Activated CD8-positive, alpha-beta T cell treated with anti-CD3 and anti-CD28 coated beads for 36 hours (primary cell): ENCODE results near the gene FLOT2. TPM values are rescaled to one million over a fixed set of nuclear protein-coding genes. Genes with fewer than 3 reads are reported as not detected.

Source experiments
- ATAC-seq: fragments of 200-7000 bp; cut with Tn5 transposase; one replicate; pipeline ENCODE4 v1.10.0; 2021; ENCODE audit warnings: mild to moderate bottlenecking, moderate library complexity
- CTCF ChIA-PET: fragments of 350-600 bp; sonication (Branson Sonifier 250); formaldehyde crosslinking; loops from one replicate; lab custom pipeline; 2021; ENCODE audit warnings: antibody characterized with exemption; lab: Charles Lee
- POLR2A ChIA-PET: fragments of 350-600 bp; sonication (Branson Sonifier 250); formaldehyde crosslinking; loops from one replicate; lab custom pipeline; 2021; ENCODE audit warnings: antibody characterized with exemption; lab: Charles Lee
- DNase-seq: peaks from one replicate; pipeline ENCODE4 v3.0.0-alpha.2; 2020
- H3K27ac Mint-ChIP-seq: one replicate; pipeline ENCODE4 v1.8.0; 2021; ENCODE audit warnings: mild to moderate bottlenecking, mixed read lengths
- H3K27me3 Mint-ChIP-seq: one replicate; pipeline ENCODE4 v1.8.0; 2021; ENCODE audit warnings: mixed read lengths
- H3K36me3 Mint-ChIP-seq: one replicate; pipeline ENCODE4 v1.8.0; 2021; ENCODE audit warnings: low read depth, mixed read lengths
- H3K4me1 Mint-ChIP-seq: one replicate; pipeline ENCODE4 v1.8.0; 2021; ENCODE audit warnings: low read depth, mixed read lengths
- H3K4me3 Mint-ChIP-seq: one replicate; pipeline ENCODE4 v1.8.0; 2021; ENCODE audit warnings: mild to moderate bottlenecking, moderate library complexity, mixed read lengths
- H3K9me3 Mint-ChIP-seq: one replicate; pipeline ENCODE4 v1.8.0; 2021; ENCODE audit warnings: mixed read lengths
- intact Hi-C: fragments of 100-400 bp; cut with micrococcal nuclease; formaldehyde crosslinking; loops from one replicate; pipeline ENCODE4 v1.10.0; 2022
- total RNA-seq, 2 experiments: library from RNA; stranded (reverse); gene quantifications; one replicate each; pipeline ENCODE4 v1.2.3, GENCODE V29; 2021
- TF ChIP-seq, protein P1 (sequence below): fragments of 200-600 bp; IDR thresholded peaks from one replicate; pipeline ENCODE4 v1.8.0; 2022; ENCODE audit warnings: antibody characterized with exemption, mild to moderate bottlenecking

FLOT2 gene
- total RNA-seq, 2 experiments from 2014 or later = 59.7 to 60.1 TPM

DNA sequence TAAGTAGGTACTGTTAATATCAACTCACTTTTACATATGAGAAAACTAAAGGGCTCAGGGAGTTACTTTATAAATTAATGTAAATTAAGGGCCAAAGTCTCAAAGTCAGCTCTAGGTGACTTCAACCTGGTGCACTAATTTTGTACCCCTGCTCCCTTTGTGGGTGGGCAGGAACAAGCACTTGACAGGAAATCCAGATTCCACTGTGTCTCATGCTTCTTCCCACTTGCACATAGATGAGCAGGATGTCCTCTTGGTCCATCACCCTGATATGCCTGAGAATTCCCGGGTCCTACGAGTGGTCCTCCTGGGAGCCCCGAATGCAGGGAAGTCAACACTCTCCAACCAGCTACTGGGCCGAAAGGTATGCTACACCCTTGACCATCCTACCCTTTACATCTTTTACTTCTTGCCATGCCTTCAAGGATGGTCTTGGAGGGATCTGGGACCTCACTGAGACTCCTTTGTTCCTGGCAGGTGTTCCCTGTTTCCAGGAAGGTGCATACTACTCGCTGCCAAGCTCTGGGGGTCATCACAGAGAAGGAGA lies 41.4 kb downstream of the FLOT2 start:
- no peak for DNase-seq
- ChIA-PET POLR2A (interaction anchor here (0.6 to 1.5 kb wide), 4 partner anchors 37 to 95 kb away, joined by 3 to 6 read pairs (median 3); partner anchors contain the start of gene PHF12), CTCF (interaction anchor here (0.5 to 1.0 kb wide), 3 partner anchors 9 to 35 kb away, joined by 3 read pairs; partner anchors contain the start of gene FAM222B)
- Mint-ChIP-seq H3K9me3 (no peaks in the 10 kb centered on the region), H3K4me1 (peaks cover 28% of the 10 kb centered on the region), H3K27ac (peak overlapping the region; percentile 88), H3K36me3 (peaks cover 16% of the 10 kb centered on the region), H3K27me3 (no peaks in the 10 kb centered on the region), H3K4me3 (peak overlapping the region; percentile 79)
- intact Hi-C loops = no loop called here
- TF ChIP-seq, protein P1, sequence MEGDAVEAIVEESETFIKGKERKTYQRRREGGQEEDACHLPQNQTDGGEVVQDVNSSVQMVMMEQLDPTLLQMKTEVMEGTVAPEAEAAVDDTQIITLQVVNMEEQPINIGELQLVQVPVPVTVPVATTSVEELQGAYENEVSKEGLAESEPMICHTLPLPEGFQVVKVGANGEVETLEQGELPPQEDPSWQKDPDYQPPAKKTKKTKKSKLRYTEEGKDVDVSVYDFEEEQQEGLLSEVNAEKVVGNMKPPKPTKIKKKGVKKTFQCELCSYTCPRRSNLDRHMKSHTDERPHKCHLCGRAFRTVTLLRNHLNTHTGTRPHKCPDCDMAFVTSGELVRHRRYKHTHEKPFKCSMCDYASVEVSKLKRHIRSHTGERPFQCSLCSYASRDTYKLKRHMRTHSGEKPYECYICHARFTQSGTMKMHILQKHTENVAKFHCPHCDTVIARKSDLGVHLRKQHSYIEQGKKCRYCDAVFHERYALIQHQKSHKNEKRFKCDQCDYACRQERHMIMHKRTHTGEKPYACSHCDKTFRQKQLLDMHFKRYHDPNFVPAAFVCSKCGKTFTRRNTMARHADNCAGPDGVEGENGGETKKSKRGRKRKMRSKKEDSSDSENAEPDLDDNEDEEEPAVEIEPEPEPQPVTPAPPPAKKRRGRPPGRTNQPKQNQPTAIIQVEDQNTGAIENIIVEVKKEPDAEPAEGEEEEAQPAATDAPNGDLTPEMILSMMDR = no peak
- no peak for ATAC-seq

DNA sequence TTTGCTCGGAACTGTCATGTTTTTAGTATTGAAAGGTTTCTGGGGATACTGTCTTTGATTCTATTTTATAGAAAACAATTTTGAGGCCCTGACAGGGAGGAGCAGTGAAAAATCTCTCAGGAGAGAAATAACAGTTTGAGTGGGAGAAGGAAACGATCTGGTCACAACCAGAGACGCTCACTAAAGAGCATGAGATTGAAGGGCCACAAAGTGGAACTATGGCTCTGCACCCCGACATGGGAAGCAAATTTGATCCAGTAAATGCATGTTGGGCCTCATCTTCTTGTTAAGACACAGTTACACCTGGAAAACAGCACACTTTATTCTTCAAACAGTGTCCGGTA lies 42.2 kb downstream of the FLOT2 start:
- intact Hi-C loops = no loop called here
- TF ChIP-seq, protein P1 = no peak
- ChIA-PET CTCF (no interaction called here), POLR2A (interaction anchor here (0.9 to 1.5 kb wide), 4 partner anchors 11 to 94 kb away, joined by 3 to 6 read pairs (median 3); no protein-coding TSS in a partner anchor)
- Mint-ChIP-seq H3K27ac (peak overlapping the region; percentile 88), H3K36me3 (peaks cover 14% of the 10 kb centered on the region), H3K27me3 (no peaks in the 10 kb centered on the region), H3K4me1 (peaks cover 28% of the 10 kb centered on the region), H3K9me3 (no peaks in the 10 kb centered on the region), H3K4me3 (peak overlapping the region; percentile 79)
- ATAC-seq = no peak
- DNase-seq = no peak

DNA sequence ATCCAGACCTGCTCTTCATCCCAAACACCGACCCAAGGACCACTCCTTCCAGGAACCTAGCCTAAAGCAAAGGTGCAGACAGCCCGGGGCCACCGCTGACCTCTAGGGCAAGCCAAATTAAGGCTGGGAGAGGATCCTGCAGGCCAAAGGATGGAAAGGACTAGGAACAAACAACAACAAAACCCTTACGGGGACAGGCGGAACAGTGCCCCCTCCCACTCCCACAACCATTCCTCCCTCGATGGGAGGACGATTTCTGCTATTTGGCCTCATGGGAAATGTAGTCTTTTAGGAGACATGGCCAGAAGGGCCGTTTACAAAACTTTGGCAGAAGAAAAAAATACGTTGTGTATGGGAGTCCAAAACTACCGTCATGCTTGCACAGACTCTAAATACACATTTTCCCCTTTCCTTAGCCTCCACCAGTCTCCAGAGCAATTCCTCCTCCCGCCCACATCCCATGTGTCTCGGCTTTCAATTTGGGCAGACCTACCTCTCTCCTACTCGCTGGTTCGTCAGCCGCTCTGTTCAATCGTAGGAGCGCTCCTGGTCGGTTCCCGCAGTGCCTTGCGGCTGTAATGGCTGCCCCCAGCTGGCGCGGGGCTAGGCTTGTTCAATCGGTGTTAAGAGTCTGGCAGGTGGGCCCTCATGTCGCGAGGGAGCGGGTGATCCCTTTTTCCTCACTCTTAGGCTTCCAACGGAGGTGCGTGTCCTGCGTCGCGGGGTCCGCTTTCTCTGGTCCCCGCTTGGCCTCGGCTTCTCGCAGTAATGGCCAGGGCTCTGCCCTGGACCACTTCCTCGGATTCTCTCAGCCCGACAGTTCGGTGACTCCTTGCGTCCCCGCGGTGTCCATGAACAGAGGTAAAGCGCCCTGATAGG lies 42.8 kb downstream of the FLOT2 start, which contains the start of gene ERAL1:
TSS of gene ERAL1 (plus strand) at position 560 of the 879 bp plus-strand sequence. CDS start at position 579, 19 bp downstream.
- H3K4me1 Mint-ChIP-seq = peaks cover 30% of the 10 kb centered on the region
- intact Hi-C loops = loop anchor here (5.0 kb wide), 1 partner anchor 48 kb away; the partner anchor contains the start of gene DHRS13
- no peaks in the 10 kb centered on the region for H3K27me3 Mint-ChIP-seq
- DNase-seq (peak; percentile 93), ATAC-seq (peak; percentile 99)
- TF ChIP-seq, protein P1 = no peak
- peak within 1 kb of the TSS; percentile 79 for H3K4me3 Mint-ChIP-seq
- H3K9me3 Mint-ChIP-seq = no peaks in the 10 kb centered on the region
- H3K36me3 Mint-ChIP-seq = peaks cover 10% of the 10 kb centered on the region
- ChIA-PET POLR2A (interaction anchor here (1.3 to 1.5 kb wide), 2 partner anchors 10 to 39 kb away, joined by 3 to 6 read pairs; no protein-coding TSS in a partner anchor), CTCF (no interaction called here)
- H3K27ac Mint-ChIP-seq = peak within 1 kb of the TSS; percentile 88

DNA sequence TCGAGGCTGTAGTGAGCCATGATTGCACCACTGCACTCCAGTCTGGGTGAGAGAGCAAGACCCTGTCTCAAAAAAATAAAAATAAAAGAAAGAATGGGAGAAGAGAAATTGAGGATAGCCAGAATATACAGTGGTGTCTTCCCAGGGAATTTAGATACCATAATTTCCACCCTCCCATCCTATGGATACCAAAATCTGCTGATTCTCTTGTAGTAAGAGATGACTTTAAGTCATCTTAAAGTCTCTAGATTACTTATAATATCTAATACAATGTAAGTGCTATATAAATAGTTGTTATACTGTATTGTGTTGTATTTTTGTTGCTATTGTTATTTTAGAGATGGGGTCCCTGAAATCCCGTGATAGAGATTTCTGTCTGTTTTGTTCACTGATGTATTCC lies 44.2 kb downstream of the FLOT2 start:
- DNase-seq = no peak
- ATAC-seq = no peak
- Mint-ChIP-seq H3K4me3 (peak overlapping the region; percentile 24), H3K27ac (peak overlapping the region; percentile 20), H3K4me1 (peaks cover 32% of the 10 kb centered on the region), H3K9me3 (no peaks in the 10 kb centered on the region), H3K27me3 (no peaks in the 10 kb centered on the region), H3K36me3 (peaks cover 6% of the 10 kb centered on the region)
- CTCF ChIA-PET = interaction anchor here (0.9 to 1.5 kb wide), 2 partner anchors 11 to 90 kb away, joined by 3 to 4 read pairs; partner anchors contain the start of gene FAM222B
- TF ChIP-seq, protein P1 = no peak
- intact Hi-C loops = loop anchor here (5.0 kb wide), 1 partner anchor 49 kb away; the partner anchor contains the start of gene DHRS13
- POLR2A ChIA-PET = interaction anchor here (0.6 to 1.1 kb wide), 5 partner anchors 30 to 286 kb away, joined by 3 to 5 read pairs (median 3); no protein-coding TSS in a partner anchor
